ENCODE measurements around the gene CFAP68.
A peak's percentile ranks its signal among the peaks of the same experiment; 100 is the strongest.

Gene CFAP68

GRCh38 chr11:111886844-111887243, 7.5 kb downstream of the CFAP68 start:
- Histone ChIP-seq H2BK12ac (ENCODE audit: low read length) (no peak overlapping the region), H3K79me1 (ENCODE audit: low read length) (no peaks in the 10 kb centered on the region), H3K79me2 (ENCODE audit: control insufficient read depth, insufficient read depth, low read length, poor library complexity) (no peaks in the 10 kb centered on the region), H3K4me2 (ENCODE audit: low read length) (no peak overlapping the region), H3K4me3 (ENCODE audit: low read depth, low read length) (no peak overlapping the region), H2BK120ac (ENCODE audit: insufficient read depth, low read length, poor library complexity) (no peak overlapping the region), H2BK5ac (ENCODE audit: low read depth, low read length, poor library complexity) (no peak overlapping the region), H3K14ac (ENCODE audit: low read length) (no peak overlapping the region), H3K27ac (ENCODE audit: low read depth, low read length) (no peak overlapping the region), H4K8ac (ENCODE audit: low read depth, low read length) (no peak overlapping the region), H3K27me3 (ENCODE audit: insufficient read depth, low read length) (no peaks in the 10 kb centered on the region), H3K23ac (ENCODE audit: low read length) (no peak overlapping the region), H3K18ac (ENCODE audit: low read length) (no peak overlapping the region), H3K9me3 (ENCODE audit: insufficient read depth, low read depth, low read length) (no peaks in the 10 kb centered on the region), H2AK5ac (ENCODE audit: low read length) (no peak overlapping the region), H3K4ac (ENCODE audit: low read depth, low read length) (no peak overlapping the region), H3K4me1 (ENCODE audit: control insufficient read depth in 1 of 2, insufficient read depth in 2 of 2, low read length in 2 of 2) (no peaks in the 10 kb centered on the region), H3K9ac (ENCODE audit: low read length) (no peak overlapping the region), H2AFZ (ENCODE audit: insufficient read depth, low read length, poor library complexity) (no peak overlapping the region), H4K91ac (ENCODE audit: low read depth, low read length) (no peak overlapping the region), H4K12ac (ENCODE audit: low read depth, low read length) (no peak overlapping the region), H3K36me3 (ENCODE audit: control insufficient read depth in 1 of 2, insufficient read depth in 2 of 2, low read length in 2 of 2) (no peaks in the 10 kb centered on the region)
- no peak for DNase-seq
- WGBS (ENCODE audit: extremely low coverage, insufficient coverage, insufficient read length): no CpG with 5 or more reads among the region's 2 CpGs

GRCh38 chr11:111905411-111905810, 26.1 kb downstream of the CFAP68 start:
- H2AFZ ChIP-seq (ENCODE audit: insufficient read depth, low read length, poor library complexity): no peak overlapping the region
- H3K4me3 ChIP-seq (ENCODE audit: low read depth, low read length): no peak overlapping the region
- H2BK12ac ChIP-seq (ENCODE audit: low read length): no peak overlapping the region
- H3K79me1 ChIP-seq (ENCODE audit: low read length): no peaks in the 10 kb centered on the region
- H4K12ac ChIP-seq (ENCODE audit: low read depth, low read length): no peak overlapping the region
- no peaks in the 10 kb centered on the region for H3K79me2 ChIP-seq (ENCODE audit: control insufficient read depth, insufficient read depth, low read length, poor library complexity)
- no peak overlapping the region for H3K18ac ChIP-seq (ENCODE audit: low read length)
- no peaks in the 10 kb centered on the region for H3K36me3 ChIP-seq (ENCODE audit: control insufficient read depth in 1 of 2, insufficient read depth in 2 of 2, low read length in 2 of 2)
- H3K4me1 ChIP-seq (ENCODE audit: control insufficient read depth in 1 of 2, insufficient read depth in 2 of 2, low read length in 2 of 2): peaks cover 8 to 13% of the 10 kb centered on the region in 2 experiments
- DNase-seq: no peak
- H4K8ac ChIP-seq (ENCODE audit: low read depth, low read length): no peak overlapping the region
- WGBS (ENCODE audit: extremely low coverage, insufficient coverage, insufficient read length): no CpG with 5 or more reads among the region's 2 CpGs
- no peak overlapping the region for H3K23ac ChIP-seq (ENCODE audit: low read length)
- H3K9me3 ChIP-seq (ENCODE audit: insufficient read depth, low read depth, low read length): no peaks in the 10 kb centered on the region
- no peak overlapping the region for H3K9ac ChIP-seq (ENCODE audit: low read length)
- no peaks in the 10 kb centered on the region for H3K27me3 ChIP-seq (ENCODE audit: insufficient read depth, low read length)
- no peak overlapping the region for H3K14ac ChIP-seq (ENCODE audit: low read length)
- no peak overlapping the region for H2BK120ac ChIP-seq (ENCODE audit: insufficient read depth, low read length, poor library complexity)
- H3K27ac ChIP-seq (ENCODE audit: low read depth, low read length): no peak overlapping the region
- no peak overlapping the region for H2BK5ac ChIP-seq (ENCODE audit: low read depth, low read length, poor library complexity)
- no peak overlapping the region for H4K91ac ChIP-seq (ENCODE audit: low read depth, low read length)
- H2AK5ac ChIP-seq (ENCODE audit: low read length): no peak overlapping the region
- H3K4ac ChIP-seq (ENCODE audit: low read depth, low read length): no peak overlapping the region
- no peak overlapping the region for H3K4me2 ChIP-seq (ENCODE audit: low read length)

- H2AK5ac ChIP-seq (ENCODE audit: low read length): no peak overlapping the region
- peaks cover 6% of the 10 kb centered on the region for H3K79me1 ChIP-seq (ENCODE audit: low read length)
- no peak overlapping the region for H3K14ac ChIP-seq (ENCODE audit: low read length)
- H3K27ac ChIP-seq (ENCODE audit: low read depth, low read length): no peak overlapping the region
- H3K36me3 ChIP-seq (ENCODE audit: control insufficient read depth in 1 of 2, insufficient read depth in 2 of 2, low read length in 2 of 2): no peaks in the 10 kb centered on the region
- no peak overlapping the region for H3K4me3 ChIP-seq (ENCODE audit: low read depth, low read length)
- no peak overlapping the region for H2AFZ ChIP-seq (ENCODE audit: insufficient read depth, low read length, poor library complexity)
- no peak overlapping the region for H3K4me2 ChIP-seq (ENCODE audit: low read length)
- no peak overlapping the region for H2BK120ac ChIP-seq (ENCODE audit: insufficient read depth, low read length, poor library complexity)
- no CpG with 5 or more reads among the region's 1 CpG for WGBS (ENCODE audit: extremely low coverage, insufficient coverage, insufficient read length)
- H3K9me3 ChIP-seq (ENCODE audit: insufficient read depth, low read depth, low read length): no peaks in the 10 kb centered on the region
- no peak overlapping the region for H3K9ac ChIP-seq (ENCODE audit: low read length)
- H3K79me2 ChIP-seq (ENCODE audit: control insufficient read depth, insufficient read depth, low read length, poor library complexity): no peaks in the 10 kb centered on the region
- H3K4me1 ChIP-seq (ENCODE audit: control insufficient read depth in 1 of 2, insufficient read depth in 2 of 2, low read length in 2 of 2): peaks cover 15 to 20% of the 10 kb centered on the region in 2 experiments
- no peak overlapping the region for H4K8ac ChIP-seq (ENCODE audit: low read depth, low read length)
- no peak overlapping the region for H4K12ac ChIP-seq (ENCODE audit: low read depth, low read length)
- H3K27me3 ChIP-seq (ENCODE audit: insufficient read depth, low read length): no peaks in the 10 kb centered on the region
- no peak overlapping the region for H4K91ac ChIP-seq (ENCODE audit: low read depth, low read length)
- H3K18ac ChIP-seq (ENCODE audit: low read length): no peak overlapping the region
- no peak for DNase-seq
- no peak overlapping the region for H3K23ac ChIP-seq (ENCODE audit: low read length)
- no peak overlapping the region for H2BK5ac ChIP-seq (ENCODE audit: low read depth, low read length, poor library complexity)
- H2BK12ac ChIP-seq (ENCODE audit: low read length): no peak overlapping the region
- H3K4ac ChIP-seq (ENCODE audit: low read depth, low read length): no peak overlapping the region
Observed at GRCh38 chr11:111906680-111907079, 27.3 kb downstream of the CFAP68 start.

GRCh38 chr11:111908639-111909305, 29.4 kb downstream of the CFAP68 start:
- no peak overlapping the region for H3K23ac ChIP-seq (ENCODE audit: low read length)
- H4K12ac ChIP-seq (ENCODE audit: low read depth, low read length): no peak overlapping the region
- H3K9ac ChIP-seq (ENCODE audit: low read length): no peak overlapping the region
- no peak overlapping the region for H3K4me3 ChIP-seq (ENCODE audit: low read depth, low read length)
- no peaks in the 10 kb centered on the region for H3K36me3 ChIP-seq (ENCODE audit: control insufficient read depth in 1 of 2, insufficient read depth in 2 of 2, low read length in 2 of 2)
- peak overlapping the region; percentile 43 for H3K27ac ChIP-seq (ENCODE audit: low read depth, low read length)
- no peaks in the 10 kb centered on the region for H3K79me2 ChIP-seq (ENCODE audit: control insufficient read depth, insufficient read depth, low read length, poor library complexity)
- H2BK12ac ChIP-seq (ENCODE audit: low read length): no peak overlapping the region
- H2AFZ ChIP-seq (ENCODE audit: insufficient read depth, low read length, poor library complexity): no peak overlapping the region
- H3K27me3 ChIP-seq (ENCODE audit: insufficient read depth, low read length): no peaks in the 10 kb centered on the region
- no peak overlapping the region for H2BK5ac ChIP-seq (ENCODE audit: low read depth, low read length, poor library complexity)
- DNase-seq: peak; percentile 83 to 96
- no peak overlapping the region for H4K8ac ChIP-seq (ENCODE audit: low read depth, low read length)
- H3K4ac ChIP-seq (ENCODE audit: low read depth, low read length): no peak overlapping the region
- no peak overlapping the region for H3K14ac ChIP-seq (ENCODE audit: low read length)
- peaks cover 2% of the 10 kb centered on the region for H3K9me3 ChIP-seq (ENCODE audit: insufficient read depth, low read depth, low read length)
- H2BK120ac ChIP-seq (ENCODE audit: insufficient read depth, low read length, poor library complexity): no peak overlapping the region
- H3K4me1 ChIP-seq (ENCODE audit: control insufficient read depth in 1 of 2, insufficient read depth in 2 of 2, low read length in 2 of 2): peaks cover 20 to 24% of the 10 kb centered on the region in 2 experiments
- H3K4me2 ChIP-seq (ENCODE audit: low read length): no peak overlapping the region
- WGBS (ENCODE audit: extremely low coverage, insufficient coverage, insufficient read length): no CpG with 5 or more reads among the region's 5 CpGs
- peaks cover 8% of the 10 kb centered on the region for H3K79me1 ChIP-seq (ENCODE audit: low read length)
- no peak overlapping the region for H3K18ac ChIP-seq (ENCODE audit: low read length)
- no peak overlapping the region for H4K91ac ChIP-seq (ENCODE audit: low read depth, low read length)
- no peak overlapping the region for H2AK5ac ChIP-seq (ENCODE audit: low read length)

Data from trophoblast cell (in vitro differentiated cells and primary cell).